ENCODE measurements around the gene AIFM1. TPM values are rescaled to one million over a fixed set of nuclear protein-coding genes. Genes with fewer than 3 reads are reported as not detected.

Gene AIFM1
- polyA plus RNA-seq, 1 of the 3 experiments (the other 2 are of a cell fraction): 49.8 TPM

DNA sequence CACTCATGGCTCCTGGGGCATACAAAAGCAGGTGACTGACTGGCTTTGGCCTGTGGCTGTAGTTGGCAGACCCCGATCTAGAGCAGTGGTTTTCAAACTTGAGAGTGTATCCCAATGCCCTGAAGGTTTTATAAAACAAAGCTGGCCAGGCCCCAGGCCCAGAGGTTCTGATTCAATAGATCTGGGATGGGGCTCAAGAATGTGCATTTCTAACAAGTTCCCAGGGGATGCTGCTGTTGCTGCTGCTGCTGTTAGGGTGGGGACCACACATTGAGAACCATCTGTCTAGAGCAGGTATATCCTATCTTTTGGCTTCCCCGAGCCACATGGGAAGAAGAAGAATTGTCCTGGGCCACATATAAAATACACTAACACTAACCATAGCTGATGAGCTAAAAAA lies 7.3 kb downstream of the AIFM1 start:
- Histone ChIP-seq H3F3A (replicated peaks; ENCODE audit: insufficient read depth) (no peaks in the 10 kb centered on the region), H3K4me3 (ENCODE audit: low read depth in 2 of 2, low read length in 1 of 2) (no peak overlapping the region), H3K27me3 (ENCODE audit: insufficient read depth) (no peaks in the 10 kb centered on the region), H3K27ac (ENCODE audit: low read depth in 2 of 2, low read length in 1 of 2) (no peak overlapping the region), H3K9ac (no peak overlapping the region), H3K9me2 (no peaks in the 10 kb centered on the region), H2AFZ (ENCODE audit: low read depth) (no peak overlapping the region), H3K4me1 (ENCODE audit: control insufficient read depth in 1 of 2, insufficient read depth in 2 of 2, low read depth in 1 of 2, low read length in 1 of 2) (no peaks in the 10 kb centered on the region), H3K4me2 (no peak overlapping the region), H3K79me2 (ENCODE audit: insufficient read depth) (peaks cover 32% of the 10 kb centered on the region), H3K36me3 (replicated peaks in 1 of 2; ENCODE audit: control insufficient read depth in 1 of 2, insufficient read depth in 2 of 2, low read length in 1 of 2) (peaks cover 6 to 8% of the 10 kb centered on the region in 2 experiments), H3K9me3 (no peaks in the 10 kb centered on the region), H4K20me1 (ENCODE audit: insufficient read depth) (no peaks in the 10 kb centered on the region)
- DNase-seq: no peak
- CTCF ChIA-PET: no interaction called here
- TF ChIP-seq, protein P1, sequence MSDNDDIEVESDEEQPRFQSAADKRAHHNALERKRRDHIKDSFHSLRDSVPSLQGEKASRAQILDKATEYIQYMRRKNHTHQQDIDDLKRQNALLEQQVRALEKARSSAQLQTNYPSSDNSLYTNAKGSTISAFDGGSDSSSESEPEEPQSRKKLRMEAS (IDR thresholded peaks at IDR 0.05; ENCODE audit: low read depth): no peak
- TF ChIP-seq MXI1 (IDR thresholded peaks at IDR 0.05; ENCODE audit: low read depth, low read length) (no peak), JUND (IDR thresholded peaks at IDR 0.05) (no peak), YY1 (IDR thresholded peaks at IDR 0.05; ENCODE audit: low read depth) (no peak), SIN3A (IDR thresholded peaks at IDR 0.05; ENCODE audit: borderline replicate concordance, low read depth, low read length) (no peak), RCOR1 (IDR thresholded peaks at IDR 0.05; ENCODE audit: low read length) (no peak), FOXJ3 (CRISPR knock-in tag; IDR thresholded peaks at IDR 0.05) (no peak), RFX5 (IDR thresholded peaks at IDR 0.05; ENCODE audit: low read length) (no peak), TCF12 (IDR thresholded peaks at IDR 0.05) (no peak), NFIC (IDR thresholded peaks at IDR 0.05; ENCODE audit: borderline replicate concordance) (no peak)
- TF ChIP-seq, protein P2, sequence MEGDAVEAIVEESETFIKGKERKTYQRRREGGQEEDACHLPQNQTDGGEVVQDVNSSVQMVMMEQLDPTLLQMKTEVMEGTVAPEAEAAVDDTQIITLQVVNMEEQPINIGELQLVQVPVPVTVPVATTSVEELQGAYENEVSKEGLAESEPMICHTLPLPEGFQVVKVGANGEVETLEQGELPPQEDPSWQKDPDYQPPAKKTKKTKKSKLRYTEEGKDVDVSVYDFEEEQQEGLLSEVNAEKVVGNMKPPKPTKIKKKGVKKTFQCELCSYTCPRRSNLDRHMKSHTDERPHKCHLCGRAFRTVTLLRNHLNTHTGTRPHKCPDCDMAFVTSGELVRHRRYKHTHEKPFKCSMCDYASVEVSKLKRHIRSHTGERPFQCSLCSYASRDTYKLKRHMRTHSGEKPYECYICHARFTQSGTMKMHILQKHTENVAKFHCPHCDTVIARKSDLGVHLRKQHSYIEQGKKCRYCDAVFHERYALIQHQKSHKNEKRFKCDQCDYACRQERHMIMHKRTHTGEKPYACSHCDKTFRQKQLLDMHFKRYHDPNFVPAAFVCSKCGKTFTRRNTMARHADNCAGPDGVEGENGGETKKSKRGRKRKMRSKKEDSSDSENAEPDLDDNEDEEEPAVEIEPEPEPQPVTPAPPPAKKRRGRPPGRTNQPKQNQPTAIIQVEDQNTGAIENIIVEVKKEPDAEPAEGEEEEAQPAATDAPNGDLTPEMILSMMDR (IDR thresholded peaks at IDR 0.05): no peak
- TF ChIP-seq, protein P3, sequence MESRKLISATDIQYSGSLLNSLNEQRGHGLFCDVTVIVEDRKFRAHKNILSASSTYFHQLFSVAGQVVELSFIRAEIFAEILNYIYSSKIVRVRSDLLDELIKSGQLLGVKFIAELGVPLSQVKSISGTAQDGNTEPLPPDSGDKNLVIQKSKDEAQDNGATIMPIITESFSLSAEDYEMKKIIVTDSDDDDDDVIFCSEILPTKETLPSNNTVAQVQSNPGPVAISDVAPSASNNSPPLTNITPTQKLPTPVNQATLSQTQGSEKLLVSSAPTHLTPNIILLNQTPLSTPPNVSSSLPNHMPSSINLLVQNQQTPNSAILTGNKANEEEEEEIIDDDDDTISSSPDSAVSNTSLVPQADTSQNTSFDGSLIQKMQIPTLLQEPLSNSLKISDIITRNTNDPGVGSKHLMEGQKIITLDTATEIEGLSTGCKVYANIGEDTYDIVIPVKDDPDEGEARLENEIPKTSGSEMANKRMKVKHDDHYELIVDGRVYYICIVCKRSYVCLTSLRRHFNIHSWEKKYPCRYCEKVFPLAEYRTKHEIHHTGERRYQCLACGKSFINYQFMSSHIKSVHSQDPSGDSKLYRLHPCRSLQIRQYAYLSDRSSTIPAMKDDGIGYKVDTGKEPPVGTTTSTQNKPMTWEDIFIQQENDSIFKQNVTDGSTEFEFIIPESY (IDR thresholded peaks at IDR 0.05; ENCODE audit: borderline replicate concordance, low read depth): no peak
- POLR2A ChIA-PET: no interaction called here
- 91% methylated on average over 2 of the region's 2 CpGs for WGBS (ENCODE audit: low lambda C conversion rate)

DNA sequence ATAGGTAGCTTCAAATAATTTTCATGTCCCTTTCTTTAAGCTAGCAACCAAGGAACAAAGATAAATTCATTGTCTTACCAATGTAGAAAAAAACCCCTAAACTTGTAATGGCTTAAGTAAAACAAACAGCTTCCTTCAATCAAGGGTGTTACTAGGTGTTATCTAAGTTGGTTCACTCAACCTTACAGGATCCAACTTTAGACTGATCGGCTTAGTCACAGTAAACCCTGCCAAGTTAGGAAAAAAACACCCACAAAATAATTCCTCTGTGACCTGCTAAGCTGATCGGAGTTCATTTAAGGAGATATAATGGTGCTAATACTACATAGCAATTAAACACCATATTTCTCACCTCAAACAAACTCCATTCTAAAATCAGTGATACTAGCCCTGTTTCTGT lies 10.1 kb downstream of the AIFM1 start:
- peaks cover 6 to 8% of the 10 kb centered on the region in 2 experiments for H3K36me3 ChIP-seq (replicated peaks in 1 of 2; ENCODE audit: control insufficient read depth in 1 of 2, insufficient read depth in 2 of 2, low read length in 1 of 2)
- peaks cover 7% of the 10 kb centered on the region; the same call in 1 of the 2 replicates for H3K79me2 ChIP-seq (ENCODE audit: insufficient read depth)
- TF ChIP-seq RAD21 (IDR thresholded peaks at IDR 0.05; ENCODE audit: low read length) (no peak), GATA2 (CRISPR knock-in tag; IDR thresholded peaks at IDR 0.05) (no peak), GABPA (IDR thresholded peaks at IDR 0.05; ENCODE audit: low read depth) (no peak), FOXM1 (IDR thresholded peaks at IDR 0.05; ENCODE audit: low read depth) (no peak), SIN3A (IDR thresholded peaks at IDR 0.05; ENCODE audit: borderline replicate concordance, low read depth, low read length) (no peak)
- H3F3A ChIP-seq (replicated peaks; ENCODE audit: insufficient read depth): no peaks in the 10 kb centered on the region
- no peaks in the 10 kb centered on the region for H3K9me2 ChIP-seq
- H3K9me3 ChIP-seq: no peaks in the 10 kb centered on the region
- ChIA-PET CTCF (interaction anchor here (1.2 to 2.1 kb wide), 2 partner anchors 12 to 35 kb away, joined by 3 to 7 read pairs; no protein-coding TSS in a partner anchor), POLR2A (no interaction called here)
- no peak overlapping the region for H2AFZ ChIP-seq (ENCODE audit: low read depth)
- H3K4me1 ChIP-seq (ENCODE audit: control insufficient read depth in 1 of 2, insufficient read depth in 2 of 2, low read depth in 1 of 2, low read length in 1 of 2): no peaks in the 10 kb centered on the region
- DNase-seq: no peak
- H3K27me3 ChIP-seq (ENCODE audit: insufficient read depth): no peaks in the 10 kb centered on the region
- WGBS (ENCODE audit: low lambda C conversion rate): 91% methylated on average over 2 of the region's 2 CpGs
- no peak overlapping the region for H3K27ac ChIP-seq (ENCODE audit: low read depth in 2 of 2, low read length in 1 of 2)
- no peaks in the 10 kb centered on the region for H4K20me1 ChIP-seq (ENCODE audit: insufficient read depth)
- no peak overlapping the region for H3K9ac ChIP-seq
- H3K4me3 ChIP-seq (ENCODE audit: low read depth in 2 of 2, low read length in 1 of 2): no peak overlapping the region
- H3K4me2 ChIP-seq: no peak overlapping the region
